Anterior cingulate cortex (tissue), 58 donors: ENCODE results near the gene STMN3.

Source experiments
- DNase-seq, 58 donors: peaks; one replicate each; lab custom pipeline; 2025; lab: John Stamatoyannopoulos, UW

STMN3 gene

GRCh38 chr20:63693083-63693732, 40.0 kb upstream of the STMN3 start:
- peak in 5 of 58 donors; percentile 20 to 50 (median 33) for DNase-seq

GRCh38 chr20:63692436-63693082, 39.3 kb upstream of the STMN3 start:
- no peak for DNase-seq

GRCh38 chr20:63691711-63692435, 38.6 kb upstream of the STMN3 start:
- no peak for DNase-seq

GRCh38 chr20:63690898-63691710, 37.9 kb upstream of the STMN3 start:
- no peak for DNase-seq

GRCh38 chr20:63690003-63690897, 37.0 kb upstream of the STMN3 start:
- DNase-seq, result no peak

GRCh38 chr20:63689046-63690002, 36.1 kb upstream of the STMN3 start:
- no peak for DNase-seq

GRCh38 chr20:63688228-63689045, 35.2 kb upstream of the STMN3 start:
- DNase-seq, result peak in 1 of 58 donors; percentile 33

GRCh38 chr20:63687419-63688178, 34.4 kb upstream of the STMN3 start:
- no peak for DNase-seq

GRCh38 chr20:63686492-63687321, 33.5 kb upstream of the STMN3 start:
- DNase-seq, result peak in 2 of 58 donors; percentile 19 to 23

GRCh38 chr20:63686094-63686491, 32.9 kb upstream of the STMN3 start:
- no peak for DNase-seq

- no peak for DNase-seq
Observed at GRCh38 chr20:63685269-63686026, 32.2 kb upstream of the STMN3 start.

- peak in 37 of 58 donors; percentile 7 to 84 (median 43) for DNase-seq
Observed at GRCh38 chr20:63682384-63683139, 29.3 kb upstream of the STMN3 start.

GRCh38 chr20:63681609-63682142, 28.5 kb upstream of the STMN3 start:
- no peak for DNase-seq
